ENCODE results near the gene POLR2H.

The POLR2H gene

DNA sequence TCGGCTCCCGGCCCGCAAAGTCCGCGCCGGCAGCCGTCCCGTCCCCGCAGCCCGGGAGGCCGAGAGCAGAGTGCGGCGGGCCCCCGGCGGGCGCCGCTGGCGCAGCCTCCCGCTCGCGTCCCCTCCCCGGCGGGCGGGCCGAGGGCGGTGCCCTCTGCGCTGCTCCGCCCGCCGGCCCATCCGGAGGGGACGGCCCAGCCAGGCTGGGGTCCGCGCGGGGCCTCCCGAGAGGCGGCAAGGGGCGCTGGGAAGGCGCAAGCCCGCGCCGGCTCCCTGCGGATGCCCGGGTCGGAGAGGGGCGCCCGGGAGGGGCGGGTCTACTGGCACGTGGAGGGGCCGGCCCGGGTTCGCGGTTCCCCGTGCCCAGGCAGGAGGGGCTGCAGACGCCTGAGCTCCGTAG is at the start of gene POLR2H, which contains the start of gene CLCN2:
Gene POLR2H, plus strand, starts transcription at position 179 of the 400 bp plus-strand sequence. CDS start 1,783 bp downstream, outside the sequence.
Gene CLCN2, minus strand, starts transcription at position 74 of the 400 bp plus-strand sequence. CDS start 126 bp downstream, outside the sequence.
- no peak for DNase-seq (ENCODE audit: low read depth)

GRCh38 chr3:184314363-184314699 is 47.2 kb upstream of the POLR2H start, which contains the start of gene EIF4G1:
EIF4G1 (plus strand) TSS chr3:184314606; CDS start chr3:184315797, 1,191 bp downstream.
- DNase-seq (ENCODE audit: low read depth), result peak; percentile 91

GRCh38 chr3:184314700-184315542 is 46.6 kb upstream of the POLR2H start:
- peak; percentile 50 for DNase-seq (ENCODE audit: low read depth)

GRCh38 chr3:184315543-184315867 is 46.0 kb upstream of the POLR2H start:
- DNase-seq (ENCODE audit: low read depth), result no peak

GRCh38 chr3:184315871-184316661 is 45.4 kb upstream of the POLR2H start:
- no peak for DNase-seq (ENCODE audit: low read depth)

- no peak for DNase-seq (ENCODE audit: low read depth)
Measured at GRCh38 chr3:184316792-184317191, 44.7 kb upstream of the POLR2H start.

DNA sequence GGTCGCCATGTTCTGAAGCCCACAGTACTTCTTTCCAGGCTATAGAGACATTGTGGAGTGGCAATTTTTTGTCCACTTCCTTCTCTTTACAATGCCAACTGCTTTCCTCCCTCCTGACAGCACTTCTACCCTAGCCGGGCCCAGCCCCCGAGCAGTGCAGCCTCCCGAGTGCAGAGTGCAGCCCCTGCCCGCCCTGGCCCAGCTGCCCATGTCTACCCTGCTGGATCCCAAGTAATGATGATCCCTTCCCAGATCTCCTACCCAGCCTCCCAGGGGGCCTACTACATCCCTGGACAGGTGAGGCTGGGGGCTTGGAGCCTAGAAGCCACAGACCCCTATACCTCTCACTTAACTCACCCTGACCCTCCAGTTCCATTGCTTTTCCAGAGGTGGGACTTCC is 44.3 kb upstream of the POLR2H start:
- no peak for DNase-seq (ENCODE audit: low read depth)

DNA sequence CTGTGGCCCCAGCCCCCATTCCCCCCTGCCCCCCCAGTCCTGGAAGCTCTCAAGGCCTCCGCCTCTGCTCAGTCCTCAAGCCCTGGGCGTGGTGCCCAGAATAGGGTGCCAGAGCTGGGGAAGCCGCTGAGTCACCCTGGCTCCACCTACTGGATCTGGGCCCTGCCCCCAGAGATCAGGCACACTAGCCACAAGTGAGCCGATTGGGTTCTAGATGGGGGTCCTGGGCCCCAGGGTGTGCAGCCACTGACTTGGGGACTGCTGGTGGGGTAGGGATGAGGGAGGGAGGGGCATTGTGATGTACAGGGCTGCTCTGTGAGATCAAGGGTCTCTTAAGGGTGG is 41.4 kb upstream of the POLR2H start:
- peak; percentile 43 for DNase-seq (ENCODE audit: low read depth)

DNA sequence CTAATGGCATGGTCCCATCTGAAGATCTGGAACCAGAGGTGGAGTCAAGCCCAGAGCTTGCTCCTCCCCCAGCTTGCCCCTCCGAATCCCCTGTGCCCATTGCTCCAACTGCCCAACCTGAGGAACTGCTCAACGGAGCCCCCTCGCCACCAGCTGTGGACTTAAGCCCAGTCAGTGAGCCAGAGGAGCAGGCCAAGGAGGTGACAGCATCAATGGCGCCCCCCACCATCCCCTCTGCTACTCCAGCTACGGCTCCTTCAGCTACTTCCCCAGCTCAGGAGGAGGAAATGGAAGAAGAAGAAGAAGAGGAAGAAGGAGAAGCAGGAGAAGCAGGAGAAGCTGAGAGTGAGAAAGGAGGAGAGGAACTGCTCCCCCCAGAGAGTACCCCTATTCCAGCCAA is 39.8 kb upstream of the POLR2H start:
- no peak for DNase-seq (ENCODE audit: low read depth)

DNA sequence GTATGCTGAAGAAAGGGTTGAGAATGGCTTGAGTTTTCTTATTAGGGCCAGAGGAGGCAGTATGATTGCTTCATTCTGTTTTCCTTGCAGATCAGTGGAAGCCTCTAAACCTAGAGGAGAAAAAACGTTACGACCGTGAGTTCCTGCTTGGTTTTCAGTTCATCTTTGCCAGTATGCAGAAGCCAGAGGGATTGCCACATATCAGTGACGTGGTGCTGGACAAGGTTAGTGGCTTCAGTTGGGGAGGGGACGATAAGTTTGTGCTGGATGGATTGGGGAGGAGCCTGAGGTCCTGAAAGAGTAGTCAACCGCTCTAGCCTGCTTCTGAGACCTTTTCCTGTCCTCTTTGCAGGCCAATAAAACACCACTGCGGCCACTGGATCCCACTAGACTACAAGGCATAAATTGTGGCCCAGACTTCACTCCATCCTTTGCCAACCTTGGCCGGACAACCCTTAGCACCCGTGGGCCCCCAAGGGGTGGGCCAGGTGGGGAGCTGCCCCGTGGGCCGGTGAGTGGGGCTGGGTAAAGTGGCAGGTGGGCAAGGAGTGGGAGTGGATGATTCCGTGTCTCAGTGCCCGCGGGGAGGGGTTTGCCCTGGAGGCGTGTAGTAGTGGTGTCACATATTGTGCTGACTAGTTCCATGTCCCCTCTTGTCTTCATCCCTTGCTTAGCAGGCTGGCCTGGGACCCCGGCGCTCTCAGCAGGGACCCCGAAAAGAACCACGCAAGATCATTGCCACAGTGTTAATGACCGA is 38.6 kb upstream of the POLR2H start:
- DNase-seq (ENCODE audit: low read depth), result no peak

DNA sequence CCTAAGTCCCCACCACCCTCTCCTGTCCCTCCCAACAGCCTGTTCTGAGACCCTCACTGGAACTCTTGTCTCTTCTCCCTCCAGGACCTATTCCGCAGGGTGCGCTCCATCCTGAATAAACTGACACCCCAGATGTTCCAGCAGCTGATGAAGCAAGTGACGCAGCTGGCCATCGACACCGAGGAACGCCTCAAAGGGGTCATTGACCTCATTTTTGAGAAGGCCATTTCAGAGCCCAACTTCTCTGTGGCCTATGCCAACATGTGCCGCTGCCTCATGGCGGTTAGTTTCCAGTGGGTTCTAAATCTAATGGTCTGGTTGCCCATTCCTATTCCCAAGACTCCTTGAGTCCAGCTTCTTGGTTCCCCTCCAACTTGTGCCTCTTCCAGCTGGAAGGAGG is 37.8 kb upstream of the POLR2H start:
- no peak for DNase-seq (ENCODE audit: low read depth)

GRCh38 chr3:184325269-184325668 is 36.2 kb upstream of the POLR2H start:
- no peak for DNase-seq (ENCODE audit: low read depth)

GRCh38 chr3:184325715-184326369 is 35.7 kb upstream of the POLR2H start:
- DNase-seq (ENCODE audit: low read depth), result peak; percentile 39

DNA sequence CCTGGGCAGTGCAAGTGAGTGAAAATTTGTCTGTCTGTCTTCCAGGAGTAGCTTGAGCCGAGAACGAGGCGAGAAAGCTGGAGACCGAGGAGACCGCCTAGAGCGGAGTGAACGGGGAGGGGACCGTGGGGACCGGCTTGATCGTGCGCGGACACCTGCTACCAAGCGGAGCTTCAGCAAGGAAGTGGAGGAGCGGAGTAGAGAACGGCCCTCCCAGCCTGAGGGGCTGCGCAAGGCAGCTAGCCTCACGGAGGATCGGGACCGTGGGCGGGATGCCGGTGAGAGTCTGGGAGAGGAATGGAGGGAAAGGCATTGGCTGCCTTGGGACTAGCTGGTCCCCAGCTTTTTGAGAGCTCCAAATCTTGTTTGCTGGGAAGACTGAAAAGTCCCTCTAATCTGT is 34.3 kb upstream of the POLR2H start:
- no peak for DNase-seq (ENCODE audit: low read depth)

GRCh38 chr3:184328516-184328915 is 33.0 kb upstream of the POLR2H start:
- no peak for DNase-seq (ENCODE audit: low read depth)

GRCh38 chr3:184332370-184333090 is 29.0 kb upstream of the POLR2H start:
- DNase-seq (ENCODE audit: low read depth), result no peak

GRCh38 chr3:184333190-184333589 is 28.3 kb upstream of the POLR2H start:
- no peak for DNase-seq (ENCODE audit: low read depth)

DNA sequence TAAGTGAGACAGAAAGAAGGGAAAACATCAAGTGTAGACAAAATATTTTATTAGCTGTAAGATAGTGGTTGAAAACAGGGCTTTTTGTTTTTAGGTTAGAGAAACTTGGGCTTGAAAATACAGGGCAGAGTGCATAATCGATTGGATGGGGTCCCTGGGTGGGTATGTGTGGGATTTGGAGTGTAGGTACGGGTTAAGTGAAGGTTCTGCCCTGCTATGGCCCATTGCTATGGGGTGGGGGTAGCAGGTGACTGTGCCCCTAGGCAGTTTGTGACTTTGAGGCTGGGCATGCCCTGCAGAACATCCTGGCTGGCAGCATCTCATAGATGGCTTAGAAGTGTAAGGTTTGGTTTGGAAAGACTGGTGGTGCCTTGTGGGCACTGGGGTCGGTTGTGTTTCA is 27.8 kb upstream of the POLR2H start:
- no peak for DNase-seq (ENCODE audit: low read depth)

DNA sequence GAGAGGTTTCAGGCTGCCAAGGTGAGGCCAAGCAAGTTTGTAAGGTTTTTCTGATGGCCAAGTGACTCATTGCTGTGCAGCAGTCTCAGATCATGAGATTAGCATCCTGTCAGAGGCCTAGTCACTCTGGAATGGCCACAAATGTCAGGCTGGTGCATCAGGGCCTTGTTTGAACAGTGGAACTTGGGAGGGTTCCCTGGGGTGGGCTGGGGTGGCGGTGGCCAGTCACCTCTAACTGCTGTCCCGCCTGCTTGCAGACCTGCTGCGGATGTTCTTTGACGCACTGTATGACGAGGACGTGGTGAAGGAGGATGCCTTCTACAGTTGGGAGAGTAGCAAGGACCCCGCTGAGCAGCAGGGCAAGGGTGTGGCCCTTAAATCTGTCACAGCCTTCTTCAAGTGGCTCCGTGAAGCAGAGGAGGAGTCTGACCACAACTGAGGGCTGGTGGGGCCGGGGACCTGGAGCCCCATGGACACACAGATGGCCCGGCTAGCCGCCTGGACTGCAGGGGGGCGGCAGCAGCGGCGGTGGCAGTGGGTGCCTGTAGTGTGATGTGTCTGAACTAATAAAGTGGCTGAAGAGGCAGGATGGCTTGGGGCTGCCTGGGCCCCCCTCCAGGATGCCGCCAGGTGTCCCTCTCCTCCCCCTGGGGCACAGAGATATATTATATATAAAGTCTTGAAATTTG is 26.9 kb upstream of the POLR2H start:
- peak; percentile 37 for DNase-seq (ENCODE audit: low read depth)

- DNase-seq (ENCODE audit: low read depth), result no peak
Measured at GRCh38 chr3:184335291-184335660, 26.2 kb upstream of the POLR2H start.

All from activated T-cell treated with anti-CD3 and anti-CD28 coated beads for 48 hours (primary cell).